ENCODE measurements around the gene ARHGEF10L.

Gene ARHGEF10L

DNA sequence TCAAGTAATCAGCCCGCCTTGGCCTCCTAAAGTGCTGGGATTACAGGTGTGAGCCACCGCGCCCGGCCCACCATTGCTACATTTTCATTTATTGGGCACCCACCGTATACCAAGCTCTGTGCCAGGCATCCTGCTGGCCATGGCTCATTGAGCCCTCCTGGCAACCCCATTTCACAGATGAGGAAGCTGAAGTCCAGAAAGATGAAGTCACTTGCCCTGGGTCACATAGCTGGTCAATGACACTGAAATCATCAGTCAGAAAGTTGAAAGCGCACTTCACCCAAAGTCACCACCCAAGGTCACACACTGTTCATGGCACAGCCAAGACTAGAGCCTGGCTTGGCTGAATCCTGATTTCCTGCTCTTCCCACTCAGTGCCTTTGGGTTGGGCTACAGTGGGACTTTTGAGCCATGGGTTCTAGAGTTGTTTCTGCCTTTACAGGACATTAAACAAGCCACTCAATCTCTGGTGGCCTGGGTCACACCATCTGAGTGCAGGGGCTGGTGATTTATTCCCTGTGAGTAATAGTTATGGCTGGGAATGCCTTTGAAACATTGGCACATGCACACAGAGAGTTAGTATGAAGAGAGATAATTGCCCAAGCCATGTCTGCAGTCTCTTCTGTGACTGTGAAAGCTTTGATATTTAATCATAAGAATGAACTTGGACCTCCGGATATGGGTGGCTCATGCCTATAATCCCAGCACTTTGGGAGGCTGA, 16.0 kb upstream of the ARHGEF10L start:
- DNase-seq (ENCODE audit: low read depth in 3 of 3), result no peak

GRCh38 chr1:17524645-17525044, 14.9 kb upstream of the ARHGEF10L start:
- no peak for DNase-seq (ENCODE audit: low read depth in 3 of 3)

DNA sequence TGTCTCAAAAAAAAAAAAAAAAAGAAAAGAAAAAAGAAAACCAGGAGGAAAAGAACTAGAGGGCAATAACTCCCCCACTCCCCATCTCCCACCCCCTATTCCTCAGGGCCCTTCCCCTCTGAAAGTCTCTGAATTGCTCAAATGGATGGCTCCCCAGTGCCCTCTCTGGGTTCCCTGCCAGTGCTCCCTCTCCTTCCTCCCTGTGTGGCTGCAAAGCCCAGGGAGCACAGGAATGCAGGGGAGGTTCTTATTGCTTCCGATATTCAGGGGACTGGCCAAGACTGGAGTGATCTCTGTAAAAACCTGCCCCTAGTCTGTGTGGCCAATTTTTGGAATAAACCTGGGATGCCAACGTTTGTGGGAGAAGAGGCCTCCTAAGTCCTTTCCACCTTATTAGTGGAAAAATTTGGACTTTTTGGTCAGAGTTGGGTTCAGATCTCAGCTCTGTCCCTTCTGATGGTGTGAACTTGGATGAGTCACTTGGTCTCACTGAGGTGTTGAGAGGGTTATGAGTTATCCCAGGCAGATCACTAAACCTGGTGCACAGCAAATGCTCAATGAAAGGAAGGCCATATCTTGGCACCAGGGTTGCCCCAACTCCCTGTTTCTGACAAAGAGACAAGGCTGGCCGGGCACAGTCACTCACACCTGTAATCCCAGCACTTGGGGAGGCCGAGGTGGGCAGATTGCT, 13.4 kb upstream of the ARHGEF10L start:
- DNase-seq (ENCODE audit: low read depth in 3 of 3), result no peak

DNA sequence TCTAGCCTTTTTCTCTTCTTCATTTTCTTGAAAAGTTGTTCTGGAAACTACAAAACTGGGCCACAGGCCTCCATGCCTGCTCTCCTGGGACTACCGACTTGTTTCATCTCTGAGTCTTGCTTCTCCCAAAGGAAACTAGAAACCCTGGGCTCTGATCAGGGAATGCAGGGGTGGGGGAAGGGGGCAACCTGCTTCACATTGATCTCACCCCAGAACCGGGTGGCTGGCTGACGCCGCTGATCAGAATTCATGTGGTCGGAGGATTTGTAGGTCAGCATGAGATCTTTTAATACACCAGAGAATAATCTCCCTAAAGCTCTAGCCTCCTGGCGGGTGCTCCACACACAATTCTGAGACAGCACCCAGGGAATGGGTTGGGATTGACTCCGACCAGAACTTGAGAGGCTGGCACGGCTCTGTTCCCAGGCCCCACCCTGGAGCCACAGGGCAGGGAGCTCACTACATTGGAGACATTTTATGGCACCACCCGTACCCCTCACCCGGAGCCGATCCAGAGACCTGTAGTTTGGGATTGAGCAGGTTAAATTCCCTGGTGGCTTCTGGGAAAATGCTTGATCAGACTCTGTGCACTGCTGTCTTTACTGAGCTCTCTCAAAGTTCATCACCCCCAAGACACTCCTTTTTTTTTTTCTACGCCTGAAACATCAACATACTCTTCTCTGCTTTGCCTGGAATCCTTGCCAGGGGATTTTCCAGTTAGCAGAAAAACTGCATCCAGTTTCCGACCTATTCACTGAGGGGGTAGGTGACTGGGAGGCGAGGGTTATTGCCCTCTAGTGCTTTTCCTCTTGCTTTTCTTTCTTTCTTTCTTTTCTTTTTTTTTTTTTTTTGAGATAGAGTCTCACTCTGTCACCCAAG, 12.2 kb upstream of the ARHGEF10L start:
- no peak for DNase-seq (ENCODE audit: low read depth in 3 of 3)

DNA sequence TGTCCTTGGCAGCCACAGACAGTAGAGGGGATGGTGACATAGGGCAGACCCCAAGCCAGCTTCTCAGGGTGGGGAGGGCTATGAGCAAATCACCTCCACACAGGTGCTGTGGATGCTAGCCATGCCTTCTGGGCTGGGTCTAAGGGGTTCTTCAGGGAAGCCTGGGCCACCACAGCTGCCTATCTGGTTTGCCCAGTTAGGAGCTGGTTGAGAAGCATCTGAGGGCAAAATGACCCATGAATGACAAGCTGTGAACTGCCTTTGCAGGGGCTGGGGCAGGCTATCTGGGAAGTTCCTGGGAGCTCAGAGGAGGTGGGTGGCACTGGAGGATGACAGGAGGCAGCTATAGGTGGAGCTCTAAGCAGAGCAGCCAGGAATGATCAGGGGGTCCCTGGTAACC, 10.1 kb upstream of the ARHGEF10L start:
- DNase-seq (ENCODE audit: low read depth in 3 of 3), result no peak

GRCh38 chr1:17531343-17531681, 8.2 kb upstream of the ARHGEF10L start:
- DNase-seq (ENCODE audit: low read depth in 3 of 3), result no peak

GRCh38 chr1:17531682-17532487, 7.6 kb upstream of the ARHGEF10L start:
- DNase-seq (ENCODE audit: low read depth in 3 of 3), result no peak

- no peak for DNase-seq (ENCODE audit: low read depth in 3 of 3)
Measured at GRCh38 chr1:17533201-17533600, 6.3 kb upstream of the ARHGEF10L start.

- no peak for DNase-seq (ENCODE audit: low read depth in 3 of 3)
Measured at GRCh38 chr1:17535300-17535936, 4.1 kb upstream of the ARHGEF10L start.

DNA sequence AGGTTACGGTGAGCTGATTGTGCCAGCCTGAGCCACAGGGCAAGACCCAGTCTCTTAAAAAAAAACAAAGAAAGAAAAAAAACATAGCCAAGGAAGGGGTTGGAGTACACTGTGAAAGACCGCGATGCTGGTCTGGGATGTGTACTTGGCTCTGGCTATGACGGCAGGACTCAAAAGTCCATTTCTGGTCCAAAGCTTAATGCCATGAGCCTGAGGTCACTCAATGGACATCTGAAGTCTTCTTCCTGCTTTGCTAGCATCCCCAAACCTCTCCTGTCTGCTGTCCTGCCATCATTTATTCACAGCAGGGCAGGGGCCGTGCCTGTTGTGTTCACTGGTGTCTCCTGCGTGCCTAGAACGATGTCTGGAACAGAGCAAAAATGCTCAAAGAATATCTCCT, 1.5 kb upstream of the ARHGEF10L start:
- DNase-seq (ENCODE audit: low read depth in 3 of 3), result no peak

GRCh38 chr1:17538428-17539117, 925 bp upstream of the ARHGEF10L start:
- no peak for DNase-seq (ENCODE audit: low read depth in 3 of 3)

GRCh38 chr1:17539118-17539476, 401 bp upstream of the ARHGEF10L start:
- DNase-seq (ENCODE audit: low read depth in 3 of 3), result no peak

DNA sequence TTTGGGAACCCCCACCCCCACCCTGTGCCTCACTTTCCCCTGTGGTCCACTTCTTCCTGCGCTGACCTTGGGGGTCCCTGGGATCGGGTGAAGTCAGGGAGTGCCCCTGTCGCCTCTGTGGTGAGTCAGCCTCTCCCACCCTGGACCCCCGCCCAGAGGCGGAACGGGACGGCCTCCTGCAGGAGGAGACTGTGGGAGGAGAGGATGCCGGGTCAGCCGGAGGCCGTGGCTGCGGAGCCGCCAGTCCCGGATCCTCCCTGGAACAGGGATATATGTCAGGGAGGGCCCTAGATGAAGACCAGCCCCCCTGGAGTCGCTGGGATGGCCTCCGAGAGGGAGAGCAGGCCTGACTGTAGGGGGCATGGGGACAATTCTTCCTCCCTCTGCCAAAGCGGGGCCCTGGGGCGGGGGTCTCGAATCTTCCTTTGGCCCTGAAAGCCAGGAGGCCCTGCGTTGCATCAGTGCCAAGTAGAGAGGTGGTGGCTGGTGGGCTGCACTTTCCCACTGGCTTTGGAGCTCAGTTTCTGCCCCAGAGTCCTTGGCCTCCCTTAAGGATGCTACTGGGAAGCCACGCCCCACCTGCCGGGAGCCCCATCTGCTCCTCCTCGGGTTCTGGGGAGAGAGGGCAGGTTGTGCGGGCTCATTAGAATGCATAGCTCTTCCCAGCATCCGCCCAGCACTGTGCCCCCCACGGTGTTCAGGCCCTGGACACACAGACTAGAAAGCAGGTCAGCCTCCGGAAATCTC, 930 bp downstream of the ARHGEF10L start:
- no peak for DNase-seq (ENCODE audit: low read depth in 3 of 3)

DNA sequence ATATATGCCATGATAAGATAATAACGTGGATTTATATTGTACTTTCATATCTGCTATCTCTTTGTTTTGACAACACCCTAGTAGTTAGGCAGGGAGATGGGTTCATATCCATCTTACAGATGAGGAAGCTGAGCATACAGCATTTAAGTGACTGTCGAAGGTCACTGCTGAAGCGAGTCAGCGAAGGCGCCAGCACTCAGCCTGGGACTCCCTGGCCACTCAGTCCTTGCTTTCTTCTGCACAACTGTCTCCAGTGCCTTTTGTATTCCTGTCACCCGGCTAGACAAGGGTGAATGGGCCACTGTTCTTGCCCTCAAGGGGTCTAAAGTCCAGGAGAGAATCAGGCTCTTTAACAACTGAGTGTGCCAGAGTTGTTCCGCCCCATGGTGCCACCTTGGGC, 3.1 kb downstream of the ARHGEF10L start:
- no peak for DNase-seq (ENCODE audit: low read depth in 3 of 3)

GRCh38 chr1:17544776-17545350, 5.4 kb downstream of the ARHGEF10L start:
- no peak for DNase-seq (ENCODE audit: low read depth in 3 of 3)

GRCh38 chr1:17545356-17545755, 5.9 kb downstream of the ARHGEF10L start:
- DNase-seq (ENCODE audit: low read depth in 3 of 3), result no peak

GRCh38 chr1:17546946-17547670, 7.6 kb downstream of the ARHGEF10L start:
- DNase-seq (ENCODE audit: low read depth in 3 of 3), result no peak

- DNase-seq (ENCODE audit: low read depth in 3 of 3), result no peak
Measured at GRCh38 chr1:17549384-17549783, 9.9 kb downstream of the ARHGEF10L start.
